ENCODE results near the gene LHCGR. TPM values are rescaled to one million over a fixed set of nuclear protein-coding genes. Genes with fewer than 3 reads are reported as not detected.

The LHCGR gene
- total and polyA plus RNA-seq, 2 experiments from 2014 or later = 0.45 to 0.66 TPM

GRCh38 chr2:48747319-48747718 is 8.2 kb downstream of the LHCGR start:
- Histone ChIP-seq H3K79me2 (replicated peaks; ENCODE audit: insufficient read depth) (no peaks in the 10 kb centered on the region), H4K20me1 (replicated peaks; ENCODE audit: insufficient read depth) (no peaks in the 10 kb centered on the region), H3K36me3 (ENCODE audit: insufficient read depth) (no peaks in the 10 kb centered on the region), H3K4me2 (no peak overlapping the region), H3K27me3 (ENCODE audit: insufficient read depth) (no peaks in the 10 kb centered on the region), H3K4me3 (no peak overlapping the region), H3K27ac (ENCODE audit: low read depth) (no peak overlapping the region), H3K9me2 (ENCODE audit: insufficient read depth) (no peaks in the 10 kb centered on the region), H2AFZ (no peak overlapping the region), H3F3A (replicated peaks; ENCODE audit: low read depth) (no peaks in the 10 kb centered on the region), H3K4me1 (ENCODE audit: insufficient read depth) (no peaks in the 10 kb centered on the region)
- peaks cover under 1% of the 10 kb centered on the region; the same call in 2 of the 3 replicates for H3K4me1 Mint-ChIP-seq
- TF ChIP-seq ZNF462 (CRISPR knock-in tag; IDR thresholded peaks at IDR 0.05) (no peak), REST (IDR thresholded peaks at IDR 0.05; ENCODE audit: unreplicated experiment) (no peak), EZH2 (IDR thresholded peaks at IDR 0.05; ENCODE audit: low read depth, unreplicated experiment) (no peak), JUNB (IDR thresholded peaks at IDR 0.05; ENCODE audit: unreplicated experiment) (no peak), CREB1 (CRISPR knock-in tag; IDR thresholded peaks at IDR 0.05; ENCODE audit: low read depth) (no peak), POLR2AphosphoS5 (IDR thresholded peaks at IDR 0.05; ENCODE audit: low read depth) (no peak), EZH2phosphoT487 (IDR thresholded peaks at IDR 0.05; ENCODE audit: unreplicated experiment) (no peak), ETS1 (IDR thresholded peaks at IDR 0.05) (no peak), CTCF (conservative IDR thresholded peaks at IDR 0.05; ENCODE audit: low read depth in 2 of 2) (no peak), STAT1 (IDR thresholded peaks at IDR 0.05; ENCODE audit: unreplicated experiment) (no peak), ZNF331 (CRISPR knock-in tag; IDR thresholded peaks at IDR 0.05; ENCODE audit: low read depth) (no peak), ZNF114 (CRISPR knock-in tag; IDR thresholded peaks at IDR 0.05) (no peak), NANOG (IDR thresholded peaks at IDR 0.05; ENCODE audit: borderline replicate concordance) (no peak)
- no peaks in the 10 kb centered on the region for H3K9me3 Mint-ChIP-seq
- H3K27ac Mint-ChIP-seq = no peak overlapping the region
- H3K27me3 Mint-ChIP-seq (ENCODE audit: insufficient read depth, low read depth, poor library complexity) = no peaks in the 10 kb centered on the region
- H3K4me3 Mint-ChIP-seq = no peak overlapping the region
- ATAC-seq (no peak), DNase-seq (ENCODE audit: low spot score) (no peak)
- H3K36me3 Mint-ChIP-seq (ENCODE audit: low read depth) = no peaks in the 10 kb centered on the region

Data from GM23338 (cell line).